Kidney (tissue), 14 donors: ENCODE measurements around the gene UST. TPM values are rescaled to one million over a fixed set of nuclear protein-coding genes. Genes with fewer than 3 reads are reported as not detected.

Experiments
- DNase-seq, 5 donors: peaks; one replicate each; pipeline ENCODE4 v3.0.0-alpha.2; 2013 to 2020
- FAIRE-seq: peaks from 2 replicates; lab custom pipeline; 2012; peaks lifted over from hg19 to GRCh38; lab: Jason Lieb, UNC
- H3K27ac ChIP-seq, 2 donors: one replicate each; pipeline ENCODE4 v1.7.0; 2013; ENCODE audit warnings: low read depth in 2 of 2, low read length in 2 of 2, inconsistent platforms in 1 of 2
- H3K27me3 ChIP-seq: one replicate; pipeline ENCODE4 v1.7.1; 2013; ENCODE audit warnings: low read length, inconsistent platforms; ENCODE audit not compliant: control insufficient read depth, insufficient read depth
- H3K36me3 ChIP-seq, 3 donors: one replicate each; pipeline versions ENCODE4 v1.7.0 to v1.7.1; 2013; ENCODE audit warnings: low read length in 3 of 3, control low read depth in 1 of 3, inconsistent platforms in 1 of 3; ENCODE audit not compliant: insufficient read depth in 3 of 3, control insufficient read depth in 2 of 3
- H3K4me1 ChIP-seq, 3 donors: one replicate each; pipeline versions ENCODE4 v1.7.0 to v1.7.1; 2013; ENCODE audit warnings: low read length in 3 of 3, inconsistent platforms in 1 of 3, low read depth in 1 of 3; ENCODE audit not compliant: control insufficient read depth in 2 of 3, insufficient read depth in 2 of 3
- H3K4me3 ChIP-seq, 3 donors: one replicate each; pipeline versions ENCODE4 v1.7.0 to v1.8.1; 2013; ENCODE audit warnings: low read length in 3 of 3, control low read depth in 1 of 3, inconsistent platforms in 1 of 3
- H3K9ac ChIP-seq, 3 donors: one replicate each; pipeline versions ENCODE4 v1.7.0 to v1.7.1; 2013; ENCODE audit warnings: low read length in 3 of 3, control low read depth in 1 of 3, inconsistent platforms in 1 of 3
- H3K9me3 ChIP-seq, 3 donors: one replicate each; pipeline versions ENCODE4 v1.7.0 to v1.7.1; 2013; ENCODE audit warnings: low read length in 3 of 3, control low read depth in 1 of 3, inconsistent platforms in 1 of 3; ENCODE audit not compliant: control insufficient read depth in 2 of 3, insufficient read depth in 1 of 3
- intact Hi-C: fragments of 100-400 bp; cut with DNase I; formaldehyde crosslinking; loops from one replicate; pipeline ENCODE4 v1.11.1; 2022
- polyA plus RNA-seq: library from polyadenylated mRNA; stranded (reverse); fragments of 350-450 nt; fragmentation: Illumina TruSeq; extraction: RNeasy Lipid Tissue Mini Kit (QIAGEN cat#74804); gene quantifications from one replicate; pipeline ENCODE4 v1.2.3, GENCODE V29; 2014; ENCODE audit warnings: low read depth, low replicate concordance; ENCODE audit not compliant: insufficient read depth
- total RNA-seq: library from RNA; stranded (reverse); fragmentation: NEBNext Ultra II Directional; extraction: Animal tissue kit (Norgen Biotek cat#: 25700); gene quantifications from one replicate; pipeline ENCODE4 v1.2.1, GENCODE V29; 2021
- TF ChIP-seq, protein P1 (sequence below): IDR thresholded peaks from 3 replicates; pipeline ENCODE4 v1.5.1; 2012; ENCODE audit warnings: mild to moderate bottlenecking, moderate library complexity, borderline replicate concordance; ENCODE audit not compliant: insufficient read depth; ENCODE audit errors: extremely low read depth
- donor health status: control.
- donor health status: control.
- donor health status: control.
- donor health status: control.
- donor health status: control.
- donor health status: DM: yes; HTN: yes; CAD: no.
- donor health status: Normal renal cell carcinoma (clear cell type).

Gene UST
- total and polyA plus RNA-seq, 2 donors from 2014 or later = 3.2 to 4.2 TPM

DNA sequence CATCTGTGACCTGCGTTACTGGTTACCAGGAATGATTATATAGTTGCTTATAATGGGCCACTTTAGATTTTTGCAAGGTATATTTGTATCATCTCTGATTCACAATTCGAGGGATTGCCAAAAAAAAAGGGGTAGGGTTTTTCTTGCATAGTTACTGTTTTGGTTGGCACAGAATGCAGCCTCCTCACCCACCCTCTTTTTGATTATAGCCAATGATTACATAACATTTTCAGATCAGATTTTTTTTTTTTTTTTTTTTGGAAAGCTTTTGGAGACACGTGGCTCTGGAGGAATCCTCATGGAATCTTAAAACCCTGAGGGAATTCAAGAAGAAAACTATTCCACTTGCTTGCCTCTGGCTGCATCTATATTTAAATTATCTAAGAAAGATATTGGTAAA, 53.7 kb downstream of the UST start:
- no peaks in the 10 kb centered on the region for H3K36me3 ChIP-seq
- H3K9me3 ChIP-seq = no peaks in the 10 kb centered on the region
- H3K4me1 ChIP-seq = no peaks in the 10 kb centered on the region
- no peak overlapping the region for H3K4me3 ChIP-seq
- H3K9ac ChIP-seq = no peak overlapping the region
- intact Hi-C loops = no loop called here
- DNase-seq = no peak
- FAIRE-seq = no peak
- no peaks in the 10 kb centered on the region for H3K27me3 ChIP-seq
- TF ChIP-seq, protein P1, sequence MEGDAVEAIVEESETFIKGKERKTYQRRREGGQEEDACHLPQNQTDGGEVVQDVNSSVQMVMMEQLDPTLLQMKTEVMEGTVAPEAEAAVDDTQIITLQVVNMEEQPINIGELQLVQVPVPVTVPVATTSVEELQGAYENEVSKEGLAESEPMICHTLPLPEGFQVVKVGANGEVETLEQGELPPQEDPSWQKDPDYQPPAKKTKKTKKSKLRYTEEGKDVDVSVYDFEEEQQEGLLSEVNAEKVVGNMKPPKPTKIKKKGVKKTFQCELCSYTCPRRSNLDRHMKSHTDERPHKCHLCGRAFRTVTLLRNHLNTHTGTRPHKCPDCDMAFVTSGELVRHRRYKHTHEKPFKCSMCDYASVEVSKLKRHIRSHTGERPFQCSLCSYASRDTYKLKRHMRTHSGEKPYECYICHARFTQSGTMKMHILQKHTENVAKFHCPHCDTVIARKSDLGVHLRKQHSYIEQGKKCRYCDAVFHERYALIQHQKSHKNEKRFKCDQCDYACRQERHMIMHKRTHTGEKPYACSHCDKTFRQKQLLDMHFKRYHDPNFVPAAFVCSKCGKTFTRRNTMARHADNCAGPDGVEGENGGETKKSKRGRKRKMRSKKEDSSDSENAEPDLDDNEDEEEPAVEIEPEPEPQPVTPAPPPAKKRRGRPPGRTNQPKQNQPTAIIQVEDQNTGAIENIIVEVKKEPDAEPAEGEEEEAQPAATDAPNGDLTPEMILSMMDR = no peak
- no peak overlapping the region for H3K27ac ChIP-seq

DNA sequence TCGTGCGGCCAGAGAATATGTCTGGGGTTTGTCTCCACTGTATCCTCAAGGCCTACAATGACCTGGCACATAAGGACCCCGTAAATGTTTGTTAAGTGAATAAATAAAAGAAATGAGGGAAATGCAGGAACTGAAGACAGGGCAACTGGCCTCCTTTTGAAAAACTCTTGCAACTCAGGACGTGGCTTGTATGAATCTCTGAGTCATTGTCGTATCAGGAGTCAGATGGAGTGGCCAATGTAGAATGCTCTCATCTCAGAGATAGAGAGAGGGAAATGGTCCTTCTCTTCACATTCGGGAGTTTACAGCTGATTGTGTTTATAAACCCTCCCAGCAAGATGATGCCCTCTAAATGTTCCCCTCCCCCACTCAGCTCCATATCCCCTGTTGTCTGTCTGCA, 57.1 kb downstream of the UST start:
- FAIRE-seq (no peak), DNase-seq (no peak)
- Histone ChIP-seq H3K36me3 (no peaks in the 10 kb centered on the region), H3K9me3 (no peaks in the 10 kb centered on the region), H3K4me1 (no peaks in the 10 kb centered on the region), H3K4me3 (no peak overlapping the region), H3K27me3 (no peaks in the 10 kb centered on the region), H3K27ac (no peak overlapping the region), H3K9ac (no peak overlapping the region)
- TF ChIP-seq, protein P1 = no peak
- intact Hi-C loops = no loop called here

DNA sequence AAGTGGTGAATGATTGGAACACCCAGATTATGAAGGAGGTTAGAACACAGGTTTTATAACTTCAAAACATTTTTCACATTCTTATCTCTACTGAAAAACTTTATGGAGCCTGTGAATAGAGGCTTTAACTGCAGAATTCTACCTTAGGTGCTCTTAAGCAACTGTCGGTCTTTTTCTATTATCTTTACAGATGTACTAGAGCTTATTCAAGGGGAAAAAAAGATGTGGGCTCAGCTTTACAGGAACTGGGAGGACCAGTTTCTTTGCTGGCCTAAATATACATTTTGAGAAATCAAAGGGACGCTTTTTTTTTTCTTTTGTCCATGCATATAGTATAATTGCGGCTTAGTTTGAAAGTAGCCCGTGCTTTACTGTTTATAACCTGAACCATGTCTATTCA, 58.9 kb downstream of the UST start:
- no peak overlapping the region for H3K4me3 ChIP-seq
- DNase-seq (no peak), FAIRE-seq (no peak)
- no peaks in the 10 kb centered on the region for H3K4me1 ChIP-seq
- no peaks in the 10 kb centered on the region for H3K9me3 ChIP-seq
- intact Hi-C loops = no loop called here
- H3K9ac ChIP-seq = no peak overlapping the region
- TF ChIP-seq, protein P1 = no peak
- no peak overlapping the region for H3K27ac ChIP-seq
- no peaks in the 10 kb centered on the region for H3K36me3 ChIP-seq
- H3K27me3 ChIP-seq = no peaks in the 10 kb centered on the region

DNA sequence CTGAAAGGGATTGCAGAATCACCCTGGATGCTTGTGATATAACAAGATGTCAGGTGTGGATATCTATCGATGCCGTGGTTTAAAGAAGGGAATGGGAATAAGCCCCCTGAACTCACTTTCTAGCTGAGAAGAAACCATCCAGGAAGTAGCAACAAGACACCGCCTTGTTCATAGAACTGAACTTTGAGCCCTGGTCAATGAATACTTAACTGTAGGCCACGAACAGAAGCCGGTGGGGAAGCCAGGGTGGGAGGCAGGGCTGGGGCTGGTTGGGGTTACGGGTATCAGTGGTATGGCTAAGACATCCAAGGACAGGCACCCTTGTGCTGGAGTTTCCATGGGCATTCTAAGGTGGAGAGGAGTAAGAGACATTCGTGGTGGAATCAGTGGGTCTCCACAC, 61.0 kb downstream of the UST start:
- Histone ChIP-seq H3K27me3 (no peaks in the 10 kb centered on the region), H3K27ac (no peak overlapping the region), H3K4me1 (no peaks in the 10 kb centered on the region), H3K4me3 (no peak overlapping the region), H3K9me3 (no peaks in the 10 kb centered on the region), H3K36me3 (no peaks in the 10 kb centered on the region), H3K9ac (no peak overlapping the region)
- DNase-seq = no peak
- FAIRE-seq = no peak
- TF ChIP-seq, protein P1 = no peak
- intact Hi-C loops = no loop called here
